Measurements from ENCODE around the gene MIF4GD. TPM values are rescaled to one million over a fixed set of nuclear protein-coding genes. Genes with fewer than 3 reads are reported as not detected.

The MIF4GD gene, protein sequence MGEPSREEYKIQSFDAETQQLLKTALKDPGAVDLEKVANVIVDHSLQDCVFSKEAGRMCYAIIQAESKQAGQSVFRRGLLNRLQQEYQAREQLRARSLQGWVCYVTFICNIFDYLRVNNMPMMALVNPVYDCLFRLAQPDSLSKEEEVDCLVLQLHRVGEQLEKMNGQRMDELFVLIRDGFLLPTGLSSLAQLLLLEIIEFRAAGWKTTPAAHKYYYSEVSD
- 5.6 and 6.3 TPM in 2 replicates for total RNA-seq
- 10.3 and 11.4 TPM in 2 replicates for polyA plus RNA-seq
- polyA plus RNA-seq (2012) = 8.1 and 9.7 TPM in 2 replicates
- polyA minus RNA-seq (ENCODE audit: low replicate concordance) = 11.3 and 14.4 TPM in 2 replicates

DNA sequence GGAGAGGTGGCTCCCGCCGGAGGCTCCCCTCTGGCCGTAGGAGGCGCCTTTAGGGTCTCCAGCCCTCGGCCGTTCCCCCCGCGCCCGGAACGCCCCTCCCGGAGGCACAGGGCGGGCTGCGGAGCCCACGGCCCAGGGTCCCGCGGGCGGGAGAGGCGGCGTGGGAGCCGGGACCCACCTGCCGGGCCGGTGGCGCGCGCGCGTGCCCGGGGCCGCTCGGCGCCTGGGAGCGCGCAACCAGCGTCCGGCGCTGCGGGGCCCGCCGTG is at the start of gene MIF4GD:
TSS of gene MIF4GD (minus strand) at position 266 of the 267 bp plus-strand sequence. CDS start 1,036 bp downstream, outside the sequence.
- H3K9me3 ChIP-seq (ENCODE audit: control insufficient read depth, insufficient read depth, low read depth, low read length) = no peaks in the 10 kb centered on the region
- peak within 1 kb of the TSS; percentile 86 for H2AFZ ChIP-seq (ENCODE audit: low read length)
- peak within 1 kb of the TSS; percentile 69 for H3K27ac ChIP-seq (ENCODE audit: insufficient read depth, low read length)
- H3K27me3 ChIP-seq (ENCODE audit: control insufficient read depth, insufficient read depth, low read length) = no peaks in the 10 kb centered on the region
- TF ChIP-seq, protein P1, sequence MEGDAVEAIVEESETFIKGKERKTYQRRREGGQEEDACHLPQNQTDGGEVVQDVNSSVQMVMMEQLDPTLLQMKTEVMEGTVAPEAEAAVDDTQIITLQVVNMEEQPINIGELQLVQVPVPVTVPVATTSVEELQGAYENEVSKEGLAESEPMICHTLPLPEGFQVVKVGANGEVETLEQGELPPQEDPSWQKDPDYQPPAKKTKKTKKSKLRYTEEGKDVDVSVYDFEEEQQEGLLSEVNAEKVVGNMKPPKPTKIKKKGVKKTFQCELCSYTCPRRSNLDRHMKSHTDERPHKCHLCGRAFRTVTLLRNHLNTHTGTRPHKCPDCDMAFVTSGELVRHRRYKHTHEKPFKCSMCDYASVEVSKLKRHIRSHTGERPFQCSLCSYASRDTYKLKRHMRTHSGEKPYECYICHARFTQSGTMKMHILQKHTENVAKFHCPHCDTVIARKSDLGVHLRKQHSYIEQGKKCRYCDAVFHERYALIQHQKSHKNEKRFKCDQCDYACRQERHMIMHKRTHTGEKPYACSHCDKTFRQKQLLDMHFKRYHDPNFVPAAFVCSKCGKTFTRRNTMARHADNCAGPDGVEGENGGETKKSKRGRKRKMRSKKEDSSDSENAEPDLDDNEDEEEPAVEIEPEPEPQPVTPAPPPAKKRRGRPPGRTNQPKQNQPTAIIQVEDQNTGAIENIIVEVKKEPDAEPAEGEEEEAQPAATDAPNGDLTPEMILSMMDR (conservative IDR thresholded peaks at IDR 0.05 in 1 of 2, IDR thresholded peaks at IDR 0.05 in 1 of 2; ENCODE audit: low read depth in 1 of 2, low read length in 2 of 2) = no peak
- TF ChIP-seq EZH2 (IDR thresholded peaks at IDR 0.05; ENCODE audit: low read length, missing control alignments) = no peak
- peaks cover 14% of the 10 kb centered on the region for H3K4me1 ChIP-seq (ENCODE audit: control insufficient read depth, extremely low read depth, insufficient read depth, low read length)
- H3K4me2 ChIP-seq (ENCODE audit: extremely low read depth, insufficient read depth, low read length) = peak within 1 kb of the TSS; percentile 96
- DNase-seq (ENCODE audit: low read depth in 2 of 2) = peak in 1 of 2 donors; percentile 62
- H4K20me1 ChIP-seq (ENCODE audit: control insufficient read depth, extremely low read depth, insufficient read depth, low read length) = no peaks in the 10 kb centered on the region
- H3K9ac ChIP-seq (ENCODE audit: insufficient read depth, low read length) = peak within 1 kb of the TSS; percentile 79
- H3K36me3 ChIP-seq (ENCODE audit: control insufficient read depth, insufficient read depth, low read length) = peaks cover 7% of the 10 kb centered on the region
- H3K4me3 ChIP-seq (replicated peaks in 1 of 4; ENCODE audit: control extremely low read depth in 1 of 4, insufficient read depth in 1 of 4, low read depth in 3 of 4, low read length in 4 of 4) = peak within 1 kb of the TSS; percentile 67 to 81 (median 74)
- no peaks in the 10 kb centered on the region for H3K79me2 ChIP-seq (ENCODE audit: control insufficient read depth, insufficient read depth, low read length)

DNA sequence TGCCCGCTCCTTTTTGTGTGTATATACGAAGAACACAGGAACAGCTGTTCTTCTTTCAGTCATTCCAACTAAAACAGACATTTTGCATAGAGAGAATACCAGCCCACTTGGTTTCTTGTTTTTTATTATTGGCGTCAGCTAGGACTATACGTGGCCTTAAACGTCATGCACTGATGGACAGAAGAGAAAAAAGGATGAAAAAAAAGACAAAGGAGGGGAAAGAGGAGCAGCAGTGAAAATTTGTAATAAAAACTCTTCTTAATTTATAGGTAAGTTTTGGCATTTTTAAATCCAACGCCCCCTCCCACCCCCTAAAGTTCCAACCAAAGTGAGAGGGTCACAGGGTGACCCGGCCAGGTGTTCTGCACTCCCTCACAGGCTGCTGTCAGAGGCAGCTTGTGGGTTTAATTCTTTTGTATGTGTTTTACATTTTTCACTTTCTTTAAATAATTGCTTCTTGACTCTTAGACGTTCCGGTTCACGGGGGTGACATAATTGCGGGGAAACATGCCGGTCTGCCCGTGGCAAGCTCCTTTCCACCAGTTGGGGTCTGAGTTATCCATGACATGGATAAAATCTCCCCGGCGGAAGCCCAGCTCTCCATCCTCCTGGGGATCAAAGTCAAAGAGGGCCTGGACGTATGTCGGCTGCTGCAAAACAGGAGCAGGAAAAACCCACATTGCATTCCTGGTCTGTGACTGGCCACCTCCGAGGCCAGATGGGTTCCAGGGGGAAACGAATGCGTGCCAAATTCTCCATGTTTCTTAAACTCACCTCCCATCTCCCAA is 49.1 kb upstream of the MIF4GD start:
- no peak overlapping the region for H3K4me3 ChIP-seq (replicated peaks in 1 of 4; ENCODE audit: control extremely low read depth in 1 of 4, insufficient read depth in 1 of 4, low read depth in 3 of 4, low read length in 4 of 4)
- no peaks in the 10 kb centered on the region for H3K27me3 ChIP-seq (ENCODE audit: control insufficient read depth, insufficient read depth, low read length)
- peak; percentile 15 to 97 for DNase-seq (ENCODE audit: low read depth in 2 of 2)
- no peaks in the 10 kb centered on the region for H4K20me1 ChIP-seq (ENCODE audit: control insufficient read depth, extremely low read depth, insufficient read depth, low read length)
- no peak for TF ChIP-seq EZH2 (IDR thresholded peaks at IDR 0.05; ENCODE audit: low read length, missing control alignments)
- TF ChIP-seq, protein P1 (conservative IDR thresholded peaks at IDR 0.05 in 1 of 2, IDR thresholded peaks at IDR 0.05 in 1 of 2; ENCODE audit: low read depth in 1 of 2, low read length in 2 of 2) = no peak
- no peak overlapping the region for H2AFZ ChIP-seq (ENCODE audit: low read length)
- H3K9me3 ChIP-seq (ENCODE audit: control insufficient read depth, insufficient read depth, low read depth, low read length) = no peaks in the 10 kb centered on the region
- H3K4me1 ChIP-seq (ENCODE audit: control insufficient read depth, extremely low read depth, insufficient read depth, low read length) = peaks cover 8% of the 10 kb centered on the region
- H3K36me3 ChIP-seq (ENCODE audit: control insufficient read depth, insufficient read depth, low read length) = peaks cover 12% of the 10 kb centered on the region
- no peak overlapping the region for H3K9ac ChIP-seq (ENCODE audit: insufficient read depth, low read length)
- H3K27ac ChIP-seq (ENCODE audit: insufficient read depth, low read length) = no peak overlapping the region
- H3K79me2 ChIP-seq (ENCODE audit: control insufficient read depth, insufficient read depth, low read length) = no peaks in the 10 kb centered on the region
- no peak overlapping the region for H3K4me2 ChIP-seq (ENCODE audit: extremely low read depth, insufficient read depth, low read length)

DNA sequence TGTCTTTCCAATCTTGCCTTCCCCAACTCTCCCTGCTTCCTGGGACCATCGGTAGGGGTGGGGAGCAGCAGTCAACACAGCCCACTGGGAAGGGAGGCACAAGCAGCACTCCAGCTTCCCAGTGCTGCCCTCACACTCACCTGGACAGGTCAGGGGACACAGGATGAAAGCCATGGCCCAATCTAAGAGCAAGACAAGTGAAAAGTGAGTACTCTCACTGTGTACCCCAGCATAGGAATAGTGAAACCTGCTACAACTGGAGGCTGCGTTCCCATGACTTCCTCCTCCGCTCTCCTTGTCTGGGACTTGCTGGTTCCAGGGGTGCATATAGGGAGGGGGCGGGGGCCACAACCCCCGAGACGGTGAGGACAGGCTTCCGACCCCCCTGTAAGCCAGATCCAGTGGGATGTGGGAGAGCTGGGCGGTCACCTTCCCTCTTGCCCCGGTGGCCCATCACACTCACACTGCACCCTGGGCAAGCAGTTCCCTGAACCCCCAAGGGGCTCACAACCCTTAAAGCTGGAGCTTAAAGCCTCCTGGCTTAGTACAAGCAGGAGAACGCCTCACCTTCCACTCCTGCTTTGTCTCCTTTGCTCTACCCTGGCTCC is 47.7 kb upstream of the MIF4GD start:
- TF ChIP-seq, protein P1 (conservative IDR thresholded peaks at IDR 0.05 in 1 of 2, IDR thresholded peaks at IDR 0.05 in 1 of 2; ENCODE audit: low read depth in 1 of 2, low read length in 2 of 2) = no peak
- no peak for TF ChIP-seq EZH2 (IDR thresholded peaks at IDR 0.05; ENCODE audit: low read length, missing control alignments)
- H3K27ac ChIP-seq (ENCODE audit: insufficient read depth, low read length) = no peak overlapping the region
- no peaks in the 10 kb centered on the region for H3K9me3 ChIP-seq (ENCODE audit: control insufficient read depth, insufficient read depth, low read depth, low read length)
- peaks cover 8% of the 10 kb centered on the region for H3K4me1 ChIP-seq (ENCODE audit: control insufficient read depth, extremely low read depth, insufficient read depth, low read length)
- H3K27me3 ChIP-seq (ENCODE audit: control insufficient read depth, insufficient read depth, low read length) = no peaks in the 10 kb centered on the region
- no peak overlapping the region for H3K4me2 ChIP-seq (ENCODE audit: extremely low read depth, insufficient read depth, low read length)
- H3K79me2 ChIP-seq (ENCODE audit: control insufficient read depth, insufficient read depth, low read length) = no peaks in the 10 kb centered on the region
- H3K4me3 ChIP-seq (replicated peaks in 1 of 4; ENCODE audit: control extremely low read depth in 1 of 4, insufficient read depth in 1 of 4, low read depth in 3 of 4, low read length in 4 of 4) = no peak overlapping the region
- H4K20me1 ChIP-seq (ENCODE audit: control insufficient read depth, extremely low read depth, insufficient read depth, low read length) = no peaks in the 10 kb centered on the region
- no peak overlapping the region for H2AFZ ChIP-seq (ENCODE audit: low read length)
- peaks cover 12% of the 10 kb centered on the region for H3K36me3 ChIP-seq (ENCODE audit: control insufficient read depth, insufficient read depth, low read length)
- no peak overlapping the region for H3K9ac ChIP-seq (ENCODE audit: insufficient read depth, low read length)
- DNase-seq (ENCODE audit: low read depth in 2 of 2) = no peak

All from fibroblast of lung (primary cell).